Neural progenitor cell (in vitro differentiated cells): ENCODE measurements around the gene ITGA8.

ENCODE experiments used
- CTCF ChIP-seq: fragments of 200-600 bp; sonication (generic); IDR thresholded peaks from 2 replicates; pipeline ENCODE4 v1.5.1; 2017; ENCODE audit warnings: antibody characterized with exemption, mild to moderate bottlenecking
- EZH2 ChIP-seq: fragments of 200-600 bp; sonication (generic); IDR thresholded peaks from 2 replicates; pipeline ENCODE4 v1.6.1; 2017; ENCODE audit warnings: antibody characterized with exemption, mild to moderate bottlenecking, moderate library complexity
- EZH2phosphoT487 ChIP-seq: fragments of 200-600 bp; sonication (generic); IDR thresholded peaks from 2 replicates; pipeline ENCODE4 v1.6.1; 2017; ENCODE audit warnings: antibody characterized with exemption

- TF ChIP-seq CTCF (no peak), EZH2 (no peak), EZH2phosphoT487 (no peak)
These were observed 35.2 kb upstream of the ITGA8 start for GRCh38 chr10:15754937-15755336.
